ENCODE data around the gene SMAD1. TPM values are rescaled to one million over a fixed set of nuclear protein-coding genes. Genes with fewer than 3 reads are reported as not detected.
"Not testable (repeated sequence)": the region's sequence is repeated elsewhere in the genome, so short reads cannot be mapped to it uniquely, and the experiment has no call there.

Gene SMAD1
- polyA plus RNA-seq, 1 donor, result 60.0 TPM

- no peak for DNase-seq (ENCODE audit: low read depth)
Measured at GRCh38 chr4:145563293-145563985, 81.8 kb downstream of the SMAD1 start.

GRCh38 chr4:145564540-145564939, 82.9 kb downstream of the SMAD1 start:
- DNase-seq (ENCODE audit: low read depth), result no peak

GRCh38 chr4:145565328-145565727, 83.7 kb downstream of the SMAD1 start:
- no peak for DNase-seq (ENCODE audit: low read depth)

DNA sequence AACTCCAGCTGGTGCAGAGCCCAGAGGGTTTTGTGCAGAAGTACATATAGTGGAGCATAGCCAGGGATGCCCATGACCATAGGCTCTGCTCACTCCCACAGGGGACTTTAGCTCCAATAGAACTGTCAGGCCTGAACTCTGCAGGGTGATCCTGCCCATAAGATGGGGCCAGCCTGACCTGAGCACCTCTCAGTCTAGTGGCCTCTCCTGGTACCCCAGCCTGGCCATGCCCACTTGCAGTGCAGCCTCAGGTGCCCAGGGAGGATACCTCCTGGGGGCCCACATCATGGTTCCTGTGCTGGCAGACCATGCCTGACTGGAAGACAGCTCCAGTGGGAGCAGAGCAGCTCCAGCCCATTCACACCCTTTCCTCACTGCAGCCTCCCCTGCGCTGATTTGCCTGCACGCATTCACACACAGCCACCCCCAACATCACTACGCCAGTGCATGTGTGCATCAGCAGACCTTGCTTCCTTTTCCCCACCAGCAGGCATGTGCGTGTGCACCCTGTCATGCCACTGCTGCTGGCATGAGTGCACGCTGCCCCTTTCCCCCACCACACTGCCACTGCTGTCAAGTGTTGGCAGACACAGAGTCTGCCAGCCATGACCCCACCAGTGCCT, 84.5 kb downstream of the SMAD1 start:
- DNase-seq (ENCODE audit: low read depth), result no peak

GRCh38 chr4:145566768-145567167, 85.1 kb downstream of the SMAD1 start:
- no peak for DNase-seq (ENCODE audit: low read depth)

DNA sequence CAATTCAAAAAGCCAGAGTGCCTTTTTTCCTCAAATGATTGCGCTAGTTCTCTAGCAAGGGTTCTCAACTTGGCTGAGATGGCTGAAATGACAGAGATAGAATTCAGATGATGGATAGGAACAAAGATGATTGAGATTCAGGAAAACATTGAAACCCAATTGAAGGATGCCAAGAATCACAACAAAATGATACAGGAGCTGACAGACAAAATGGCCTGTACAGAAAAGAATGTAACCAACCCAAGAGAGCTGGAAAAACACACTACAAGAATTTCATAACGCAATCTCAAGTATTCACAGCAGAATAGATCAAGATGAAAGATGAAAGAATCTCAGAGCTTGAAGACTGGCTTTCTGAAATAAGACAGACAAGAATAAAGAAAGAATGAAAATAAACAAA, 85.9 kb downstream of the SMAD1 start:
- no peak for DNase-seq (ENCODE audit: low read depth)

DNA sequence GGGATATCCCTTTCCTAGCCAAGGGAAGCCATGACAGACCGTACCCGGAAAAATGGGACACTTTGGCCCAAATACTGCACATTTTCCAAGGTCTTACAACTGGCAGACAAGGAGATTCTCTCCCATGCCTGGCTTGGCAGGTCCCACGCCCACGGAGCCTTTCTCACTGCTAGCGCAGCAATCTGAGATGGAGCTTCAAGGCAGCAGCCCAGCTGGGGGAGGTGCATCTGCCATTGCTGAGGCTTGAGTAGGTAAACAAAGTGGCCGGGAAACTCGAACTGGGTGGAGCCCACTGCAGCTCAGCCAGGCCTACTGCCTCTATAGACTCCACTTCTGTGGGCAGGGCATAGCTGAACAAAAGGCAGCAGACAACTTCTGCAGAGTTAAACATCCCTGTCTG, 92.9 kb downstream of the SMAD1 start:
- not testable (repeated sequence) for DNase-seq (ENCODE audit: low read depth)

DNA sequence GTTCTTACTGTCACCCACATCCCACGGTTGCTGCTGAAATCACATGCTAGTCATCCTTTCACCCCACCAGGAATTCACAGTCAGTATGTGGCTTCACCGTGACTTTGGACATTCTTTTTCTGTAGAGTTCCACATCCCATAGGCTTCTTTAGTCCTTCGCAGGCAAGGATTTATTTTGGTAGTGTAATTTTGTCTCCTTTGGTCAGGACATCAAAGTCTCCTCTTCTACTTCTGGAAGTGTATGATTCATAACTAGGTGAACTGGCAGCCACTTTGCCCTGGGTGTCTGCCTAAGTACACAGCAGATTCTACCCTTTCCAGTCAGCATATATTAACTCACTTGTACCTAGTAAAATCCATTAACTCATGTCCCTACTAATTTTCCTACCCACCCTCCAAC, 99.3 kb downstream of the SMAD1 start:
- DNase-seq (ENCODE audit: low read depth), result no peak

DNA sequence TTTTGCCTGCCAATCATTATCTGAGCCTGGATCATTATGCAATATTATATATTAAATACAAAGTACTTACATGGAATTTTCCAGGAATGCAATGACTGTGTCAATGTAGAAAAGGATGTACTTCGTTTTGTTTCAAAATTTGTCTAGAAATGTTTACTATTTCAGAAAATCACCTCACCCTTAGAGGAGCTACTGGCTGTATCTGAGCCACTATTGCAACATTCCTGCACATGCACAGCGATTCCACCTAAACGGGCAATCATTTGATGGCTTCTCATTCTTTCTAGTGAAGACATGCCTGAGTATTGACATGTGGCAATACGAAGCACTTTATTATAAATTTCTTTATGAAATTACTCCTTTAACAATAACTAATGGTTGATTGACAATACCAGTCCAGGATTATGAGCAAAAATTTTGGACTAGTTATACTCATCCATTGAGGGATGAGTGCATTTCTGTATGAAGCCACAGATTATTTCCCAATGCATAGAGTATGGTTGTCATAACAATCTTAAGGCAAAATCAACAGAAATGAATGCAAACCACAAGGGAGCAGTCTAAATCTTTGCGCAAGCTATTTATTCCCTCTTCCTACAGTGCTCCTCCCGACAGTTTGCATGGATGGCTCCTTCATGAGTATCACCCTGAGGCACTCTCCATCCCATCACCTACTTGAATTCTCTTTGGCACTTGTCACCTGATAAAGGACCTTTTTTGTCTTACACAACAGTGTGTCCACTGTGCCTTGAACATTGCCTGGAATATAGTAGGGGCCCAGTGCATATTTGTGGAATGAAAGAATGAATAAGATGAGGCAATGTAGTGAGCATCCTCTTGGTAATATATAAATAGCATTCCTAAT, 101.8 kb downstream of the SMAD1 start:
- no peak for DNase-seq (ENCODE audit: low read depth)

DNA sequence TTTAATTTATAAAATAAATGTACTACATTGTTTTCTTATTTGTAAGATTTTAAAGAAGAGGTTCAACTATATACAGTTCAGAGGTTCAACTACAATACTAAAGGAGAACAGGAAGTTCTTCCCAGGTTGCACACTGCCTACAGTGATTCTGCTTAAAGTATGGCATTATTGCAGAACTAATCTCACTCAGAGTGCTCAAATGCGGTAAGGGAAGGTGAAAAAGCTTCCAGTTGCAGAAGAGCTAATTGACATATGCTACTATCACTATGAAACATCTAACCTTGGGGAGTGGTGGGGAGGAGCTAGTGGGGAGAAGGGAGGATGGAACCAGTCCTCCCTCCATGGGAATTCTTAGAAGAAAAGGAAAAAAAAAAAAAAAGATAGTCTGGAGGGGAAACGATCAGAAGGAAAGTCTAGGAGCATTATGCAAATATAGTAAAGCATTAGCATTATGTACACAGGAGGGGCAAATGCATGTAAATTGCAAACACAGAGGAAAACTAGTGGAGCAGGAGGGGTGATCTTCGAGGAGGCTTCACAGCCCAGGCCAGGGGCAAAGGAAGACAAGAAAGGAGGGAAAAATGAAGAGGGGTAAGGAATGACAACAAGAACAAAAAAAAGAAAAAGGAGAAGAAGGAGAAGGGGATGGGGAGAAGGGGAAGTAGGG, 105.6 kb downstream of the SMAD1 start:
- DNase-seq (ENCODE audit: low read depth), result no peak

GRCh38 chr4:145589381-145589780, 107.7 kb downstream of the SMAD1 start:
- DNase-seq (ENCODE audit: low read depth), result not testable (repeated sequence)

GRCh38 chr4:145589916-145590702, 108.5 kb downstream of the SMAD1 start:
- no peak for DNase-seq (ENCODE audit: low read depth)

DNA sequence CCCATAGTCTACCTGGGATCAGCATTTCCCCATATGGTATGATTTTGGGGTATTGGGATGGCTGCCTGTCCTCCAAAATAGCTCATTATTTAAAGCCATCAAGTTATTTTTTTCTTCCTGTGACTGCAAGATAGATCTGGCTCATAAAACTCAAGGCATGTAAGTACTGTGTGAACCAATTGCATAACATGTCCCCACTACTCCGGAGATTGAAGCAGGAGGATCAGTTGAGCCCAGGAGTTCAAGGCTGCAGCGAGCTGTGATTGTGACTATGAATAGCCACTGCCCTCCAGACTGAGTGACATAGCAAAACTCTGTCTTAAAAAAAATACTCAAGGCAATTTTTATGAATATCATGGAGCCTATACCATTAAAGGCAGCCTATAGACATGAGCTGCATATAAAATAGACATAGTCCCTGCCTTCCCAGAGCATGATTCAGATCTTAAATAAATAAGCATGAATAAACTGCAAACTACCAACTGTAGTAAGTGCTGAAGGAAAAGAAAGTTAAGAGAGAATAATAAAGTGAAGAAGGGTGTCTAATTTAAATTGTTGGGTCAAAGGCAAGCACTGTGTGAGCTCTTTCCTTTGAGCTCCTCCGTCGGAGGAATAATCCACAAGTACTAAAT, 120.6 kb downstream of the SMAD1 start:
- DNase-seq (ENCODE audit: low read depth), result no peak

DNA sequence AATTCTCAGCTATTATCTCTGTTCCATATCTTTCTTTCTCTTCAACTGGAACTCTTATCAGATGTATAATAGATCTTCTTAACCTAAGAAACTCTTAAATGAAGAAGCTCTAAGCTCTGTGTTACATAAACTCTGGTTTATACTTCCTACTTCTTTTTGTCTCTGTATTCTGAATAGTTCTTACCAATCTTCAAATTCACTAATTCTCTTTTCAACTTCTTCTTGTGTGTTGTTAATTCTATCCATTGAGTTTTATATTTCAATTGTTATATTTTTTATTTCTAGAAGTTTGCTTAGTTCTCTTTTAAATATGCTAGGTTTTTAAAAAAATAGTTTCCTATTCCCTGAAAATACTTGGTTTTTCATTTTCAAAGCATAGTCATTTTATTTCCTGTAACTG, 124.3 kb downstream of the SMAD1 start:
- no peak for DNase-seq (ENCODE audit: low read depth)

Other genes with a start within 250 kb of the SMAD1 start
- gene MMAA, start 137.5 kb downstream of the SMAD1 start, polyA plus RNA-seq (ENCODE audit: insufficient read length), result 6.0 TPM
- gene C4orf51, start 198.3 kb downstream of the SMAD1 start, polyA plus RNA-seq (ENCODE audit: insufficient read length), result not detected

Measured in forelimb muscle (tissue), 1 donor.